Measurements from ENCODE around the gene NFYB. TPM values are rescaled to one million over a fixed set of nuclear protein-coding genes. Genes with fewer than 3 reads are reported as not detected.

Gene NFYB
- total and polyA plus RNA-seq, 7 experiments from 2014 or later = 11.6 to 47.0 (median 24.9) TPM

DNA sequence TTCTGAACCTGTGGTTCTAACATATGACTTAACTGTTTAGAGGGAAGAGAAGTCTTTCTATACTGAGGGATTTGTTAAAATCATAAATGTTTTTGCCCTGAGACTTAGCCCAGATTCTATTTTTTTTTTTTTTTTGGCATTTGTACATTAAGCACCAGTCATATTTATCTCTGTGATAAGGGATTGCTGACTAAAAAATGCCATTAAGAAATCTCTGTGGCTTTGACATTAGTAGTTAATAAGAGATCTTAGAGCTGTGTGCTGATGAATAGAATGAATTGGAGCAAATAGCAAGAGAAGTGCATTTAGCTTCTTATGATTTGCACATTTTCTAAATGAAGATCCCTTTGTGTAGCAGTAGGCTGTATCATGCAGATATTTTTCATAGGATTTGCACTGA, 32.5 kb downstream of the NFYB start:
- POLR2A ChIA-PET = interaction anchor here (1.1 kb wide), 1 partner anchor 42 kb away, joined by 5 read pairs; no protein-coding TSS in a partner anchor

DNA sequence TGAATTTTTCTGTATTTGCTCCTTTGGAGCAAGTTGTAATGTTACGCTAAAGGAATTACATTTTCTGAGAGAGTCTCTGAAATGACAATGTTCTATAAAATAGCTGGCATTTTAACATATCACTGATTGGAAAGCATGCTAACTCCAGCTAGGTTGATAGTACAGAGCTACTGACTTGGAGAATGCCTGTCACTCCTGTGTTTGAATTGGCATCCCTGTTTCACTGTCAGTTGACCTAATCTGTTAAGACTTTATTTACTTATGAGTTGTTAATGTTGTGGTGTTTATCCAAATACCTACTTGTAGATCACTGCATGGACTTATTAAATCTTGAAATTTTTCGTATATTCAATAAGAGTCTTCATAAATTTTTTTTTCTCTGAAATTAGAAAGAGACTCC, 40.1 kb downstream of the NFYB start:
- ChIA-PET CTCF (interaction anchor here (2.8 kb wide), 1 partner anchor 11 kb away, joined by 11 read pairs; no protein-coding TSS in a partner anchor), POLR2A (interaction anchor here (0.9 kb wide), 1 partner anchor 170 kb away, joined by 3 read pairs; no protein-coding TSS in a partner anchor)
- H3K9me3 ChIP-seq (ENCODE audit: control insufficient read depth in 2 of 3, low read length in 3 of 3) = no peaks in the 10 kb centered on the region
- intact Hi-C loops (cut with micrococcal nuclease) = no loop called here
- Mint-ChIP-seq H3K36me3 (peaks cover 10 to 52% (median 28%) of the 10 kb centered on the region in 5 donors), H3K27ac (no peak overlapping the region), H3K4me3 (no peak overlapping the region), H3K4me1 (no peaks in the 10 kb centered on the region), H3K9me3 (peaks cover 0 to 3% (median 0%) of the 10 kb centered on the region in 11 donors), H3K27me3 (no peaks in the 10 kb centered on the region)
- DNase-seq = no peak
- no peaks in the 10 kb centered on the region for H3K4me1 ChIP-seq (ENCODE audit: control insufficient read depth in 2 of 2, insufficient read depth in 2 of 2, low read length in 2 of 2)
- peaks cover 0 to 32% (median 12%) of the 10 kb centered on the region in 3 experiments for H3K36me3 ChIP-seq (ENCODE audit: control insufficient read depth in 2 of 3, insufficient read depth in 3 of 3, low read length in 3 of 3)
- no peaks in the 10 kb centered on the region for H3K27me3 ChIP-seq (ENCODE audit: control insufficient read depth in 2 of 2, insufficient read depth in 2 of 2, low read length in 2 of 2)
- H3K27ac ChIP-seq (ENCODE audit: low read depth, low read length) = no peak overlapping the region
- H3K4me3 ChIP-seq (ENCODE audit: low read length) = no peak overlapping the region
- ATAC-seq = no peak

More for the DNA sequence above, 32.5 kb downstream of the NFYB start:
- ATAC-seq = no peak
- Histone ChIP-seq H3K4me1 (ENCODE audit: control insufficient read depth in 2 of 2, insufficient read depth in 2 of 2, low read length in 2 of 2) (peaks cover 4 to 6% of the 10 kb centered on the region in 2 donors), H3K27ac (ENCODE audit: low read depth, low read length) (no peak overlapping the region), H3K9me3 (ENCODE audit: control insufficient read depth in 2 of 3, low read length in 3 of 3) (no peaks in the 10 kb centered on the region), H3K4me3 (ENCODE audit: low read length) (no peak overlapping the region), H3K27me3 (ENCODE audit: control insufficient read depth in 2 of 2, insufficient read depth in 2 of 2, low read length in 2 of 2) (no peaks in the 10 kb centered on the region), H3K36me3 (ENCODE audit: control insufficient read depth in 2 of 3, insufficient read depth in 3 of 3, low read length in 3 of 3) (peaks cover 0 to 4% (median 0%) of the 10 kb centered on the region in 3 experiments)
- H3K4me3 Mint-ChIP-seq = no peak overlapping the region
- intact Hi-C loops (cut with micrococcal nuclease) = loop anchor here in 1 of 2 donors (5.0 kb wide), 1 partner anchor 138 kb away; the partner anchor contains the start of gene TDG
- H3K4me1 Mint-ChIP-seq = peaks cover 6 to 16% (median 10%) of the 10 kb centered on the region in 7 donors
- CTCF ChIA-PET = interaction anchor here (0.6 kb wide), 1 partner anchor 11 kb away, joined by 3 read pairs; no protein-coding TSS in a partner anchor
- H3K27ac Mint-ChIP-seq = peak overlapping the region in 1 of 9 donors; percentile 57
- no peaks in the 10 kb centered on the region for H3K9me3 Mint-ChIP-seq
- DNase-seq = no peak
- H3K27me3 Mint-ChIP-seq = no peaks in the 10 kb centered on the region
- H3K36me3 Mint-ChIP-seq = peaks cover 3 to 21% (median 6%) of the 10 kb centered on the region in 5 donors

DNA sequence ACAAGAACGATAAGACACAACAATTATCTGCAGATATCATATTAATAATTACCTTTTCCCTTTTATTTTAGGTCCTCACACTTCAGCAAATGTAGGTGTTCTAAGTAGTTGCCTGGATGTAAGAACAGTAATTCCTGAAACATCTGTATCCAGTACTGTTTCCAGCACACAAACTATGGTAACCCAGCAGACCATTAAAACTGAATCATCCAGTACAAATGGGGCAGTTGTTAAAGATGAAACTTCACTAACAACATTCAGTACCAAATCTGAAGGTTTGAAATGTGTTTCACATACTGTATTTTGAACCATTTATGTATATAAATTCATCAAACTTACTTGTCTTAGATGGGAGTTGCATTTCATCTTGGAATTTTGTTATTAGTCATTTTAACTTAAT, 42.7 kb downstream of the NFYB start:
- H3K9me3 ChIP-seq (ENCODE audit: control insufficient read depth in 2 of 3, low read length in 3 of 3) = no peaks in the 10 kb centered on the region
- no peak overlapping the region for H3K27ac ChIP-seq (ENCODE audit: low read depth, low read length)
- H3K27me3 ChIP-seq (ENCODE audit: control insufficient read depth in 2 of 2, insufficient read depth in 2 of 2, low read length in 2 of 2) = no peaks in the 10 kb centered on the region
- Mint-ChIP-seq H3K4me1 (peaks cover 0 to 1% (median 0%) of the 10 kb centered on the region in 7 donors), H3K36me3 (peaks cover 7 to 50% (median 29%) of the 10 kb centered on the region in 5 donors), H3K27ac (no peak overlapping the region), H3K9me3 (peaks cover 0 to 3% (median 0%) of the 10 kb centered on the region in 11 donors), H3K27me3 (no peaks in the 10 kb centered on the region), H3K4me3 (no peak overlapping the region)
- intact Hi-C loops (cut with micrococcal nuclease) = no loop called here
- peaks cover 0 to 37% (median 12%) of the 10 kb centered on the region in 3 experiments for H3K36me3 ChIP-seq (ENCODE audit: control insufficient read depth in 2 of 3, insufficient read depth in 3 of 3, low read length in 3 of 3)
- DNase-seq (no peak), ATAC-seq (no peak)
- no peak overlapping the region for H3K4me3 ChIP-seq (ENCODE audit: low read length)
- ChIA-PET POLR2A (no interaction called here), CTCF (no interaction called here)
- H3K4me1 ChIP-seq (ENCODE audit: control insufficient read depth in 2 of 2, insufficient read depth in 2 of 2, low read length in 2 of 2) = no peaks in the 10 kb centered on the region

DNA sequence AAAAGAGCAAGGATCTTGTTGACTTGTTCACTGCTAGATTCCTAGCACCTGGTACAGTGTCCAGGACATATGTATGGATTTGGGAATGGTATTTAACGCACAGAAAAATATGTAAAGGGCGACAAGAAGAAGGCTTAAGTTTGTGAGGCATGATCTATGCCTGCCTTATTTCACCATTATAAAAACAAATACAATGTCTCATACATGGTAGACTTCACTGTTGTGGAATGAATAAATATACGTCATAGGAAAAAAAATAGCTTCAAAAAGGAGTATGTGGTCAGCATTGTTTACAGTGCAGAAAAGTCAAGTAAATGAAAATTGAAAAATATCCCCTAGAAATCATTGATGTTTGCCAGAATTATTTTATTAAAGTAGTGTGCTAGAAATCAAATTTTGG, 43.7 kb downstream of the NFYB start:
- Histone ChIP-seq H3K9me3 (ENCODE audit: control insufficient read depth in 2 of 3, low read length in 3 of 3) (no peaks in the 10 kb centered on the region), H3K36me3 (ENCODE audit: control insufficient read depth in 2 of 3, insufficient read depth in 3 of 3, low read length in 3 of 3) (peaks cover 0 to 35% (median 12%) of the 10 kb centered on the region in 3 experiments), H3K27me3 (ENCODE audit: control insufficient read depth in 2 of 2, insufficient read depth in 2 of 2, low read length in 2 of 2) (no peaks in the 10 kb centered on the region), H3K4me3 (ENCODE audit: low read length) (no peak overlapping the region), H3K27ac (ENCODE audit: low read depth, low read length) (no peak overlapping the region), H3K4me1 (ENCODE audit: control insufficient read depth in 2 of 2, insufficient read depth in 2 of 2, low read length in 2 of 2) (no peaks in the 10 kb centered on the region)
- peaks cover 0 to 1% (median 0%) of the 10 kb centered on the region in 7 donors for H3K4me1 Mint-ChIP-seq
- no peaks in the 10 kb centered on the region for H3K27me3 Mint-ChIP-seq
- intact Hi-C loops (cut with micrococcal nuclease) = no loop called here
- ChIA-PET CTCF (no interaction called here), POLR2A (no interaction called here)
- H3K9me3 Mint-ChIP-seq = peaks cover 0 to 3% (median 0%) of the 10 kb centered on the region in 11 donors
- H3K4me3 Mint-ChIP-seq = no peak overlapping the region
- peak overlapping the region in 1 of 9 donors; percentile 22 for H3K27ac Mint-ChIP-seq
- H3K36me3 Mint-ChIP-seq = peaks cover 7 to 59% (median 38%) of the 10 kb centered on the region in 5 donors
- DNase-seq (no peak), ATAC-seq (no peak)

DNA sequence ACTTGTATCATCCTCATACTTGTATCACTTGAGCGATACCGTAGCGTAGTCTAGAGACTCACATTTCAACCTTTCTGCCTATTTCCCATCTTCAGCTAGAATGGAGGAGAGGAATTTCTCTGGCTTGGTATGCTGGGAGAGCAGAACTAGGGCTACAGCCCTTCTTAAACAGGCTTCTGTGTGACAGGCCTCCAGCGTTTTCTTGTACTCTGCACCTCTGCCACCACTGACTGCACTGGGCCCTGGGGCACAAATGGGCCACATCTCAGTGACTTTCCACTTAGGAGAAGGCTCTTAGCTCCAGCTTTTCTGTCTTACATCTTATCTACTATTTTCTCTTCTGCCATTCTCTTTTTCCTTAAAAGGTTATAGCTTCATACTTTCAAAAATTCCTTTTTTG, 46.9 kb downstream of the NFYB start:
- H3K36me3 ChIP-seq (ENCODE audit: control insufficient read depth in 2 of 3, insufficient read depth in 3 of 3, low read length in 3 of 3) = peaks cover 3 to 49% (median 12%) of the 10 kb centered on the region in 3 experiments
- peaks cover 7 to 49% (median 29%) of the 10 kb centered on the region in 5 donors for H3K36me3 Mint-ChIP-seq

DNA sequence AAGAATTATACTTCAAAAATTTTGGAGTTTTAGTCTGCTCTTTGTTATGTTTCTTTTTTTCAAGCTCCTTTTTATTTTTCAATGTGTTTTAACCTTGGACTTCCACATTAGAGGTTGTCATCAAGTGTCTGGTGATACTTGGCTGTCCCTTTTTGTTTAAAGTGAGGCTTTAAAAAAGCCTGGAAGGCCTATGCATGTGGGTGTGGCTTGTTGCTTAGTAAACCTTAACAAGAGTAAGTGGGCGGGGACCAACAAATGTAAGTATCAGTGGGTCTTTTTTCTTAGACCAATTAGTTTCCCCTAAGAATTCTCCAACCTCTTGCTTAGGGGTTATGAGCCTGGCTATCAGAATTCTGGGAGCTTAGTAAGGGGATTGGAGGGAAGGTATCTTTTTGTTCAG, 47.3 kb downstream of the NFYB start:
- no peak overlapping the region for H3K4me3 ChIP-seq (ENCODE audit: low read length)
- H3K4me3 Mint-ChIP-seq = no peak overlapping the region
- POLR2A ChIA-PET = no interaction called here
- DNase-seq (no peak), ATAC-seq (no peak)
- no peaks in the 10 kb centered on the region for H3K9me3 Mint-ChIP-seq
- no peak overlapping the region for H3K27ac Mint-ChIP-seq
- H3K36me3 Mint-ChIP-seq = peaks cover 7 to 51% (median 29%) of the 10 kb centered on the region in 5 donors
- intact Hi-C loops (cut with micrococcal nuclease) = loop anchor here in 1 of 2 donors (2.0 kb wide), 1 partner anchor 18 kb away; no protein-coding TSS in a partner anchor
- H3K27me3 Mint-ChIP-seq = no peaks in the 10 kb centered on the region
- H3K4me1 ChIP-seq (ENCODE audit: control insufficient read depth in 2 of 2, insufficient read depth in 2 of 2, low read length in 2 of 2) = no peaks in the 10 kb centered on the region
- H3K36me3 ChIP-seq (ENCODE audit: control insufficient read depth in 2 of 3, insufficient read depth in 3 of 3, low read length in 3 of 3) = peaks cover 3 to 53% (median 12%) of the 10 kb centered on the region in 3 experiments
- no peak overlapping the region for H3K27ac ChIP-seq (ENCODE audit: low read depth, low read length)
- CTCF ChIA-PET = no interaction called here
- peaks cover 0 to 1% (median 0%) of the 10 kb centered on the region in 7 donors for H3K4me1 Mint-ChIP-seq
- H3K27me3 ChIP-seq (ENCODE audit: control insufficient read depth in 2 of 2, insufficient read depth in 2 of 2, low read length in 2 of 2) = no peaks in the 10 kb centered on the region
- H3K9me3 ChIP-seq (ENCODE audit: control insufficient read depth in 2 of 3, low read length in 3 of 3) = no peaks in the 10 kb centered on the region

More for the DNA sequence above, 46.9 kb downstream of the NFYB start:
- H3K9me3 ChIP-seq (ENCODE audit: control insufficient read depth in 2 of 3, low read length in 3 of 3) = no peaks in the 10 kb centered on the region
- H3K27me3 ChIP-seq (ENCODE audit: control insufficient read depth in 2 of 2, insufficient read depth in 2 of 2, low read length in 2 of 2) = no peaks in the 10 kb centered on the region
- no peak for DNase-seq
- intact Hi-C loops (cut with micrococcal nuclease) = loop anchor here in 1 of 2 donors (2.0 kb wide), 1 partner anchor 18 kb away; no protein-coding TSS in a partner anchor
- no peak overlapping the region for H3K27ac Mint-ChIP-seq
- H3K27ac ChIP-seq (ENCODE audit: low read depth, low read length) = no peak overlapping the region
- POLR2A ChIA-PET = no interaction called here
- ATAC-seq = no peak
- CTCF ChIA-PET = no interaction called here
- no peaks in the 10 kb centered on the region for H3K4me1 ChIP-seq (ENCODE audit: control insufficient read depth in 2 of 2, insufficient read depth in 2 of 2, low read length in 2 of 2)
- H3K4me3 ChIP-seq (ENCODE audit: low read length) = no peak overlapping the region
- H3K9me3 Mint-ChIP-seq = no peaks in the 10 kb centered on the region
- no peak overlapping the region for H3K4me3 Mint-ChIP-seq
- no peaks in the 10 kb centered on the region for H3K27me3 Mint-ChIP-seq
- peaks cover 0 to 1% (median 0%) of the 10 kb centered on the region in 7 donors for H3K4me1 Mint-ChIP-seq
